ENCODE results near the gene FCN2. TPM values are rescaled to one million over a fixed set of nuclear protein-coding genes. Genes with fewer than 3 reads are reported as not detected.

Gene FCN2
- polyA plus RNA-seq, 1 donor (not counting 4 experiments of a cell fraction or from before 2014, with no cell fraction given) = not detected

GRCh38 chr9:134933076-134933659 is 52.6 kb downstream of the FCN2 start:
- dilution Hi-C loops (cut with MboI; ENCODE audit: extremely low pct_ligation_motif_present, low sequenced_read_pairs) = no loop called here
- Histone ChIP-seq H3K79me2 (ENCODE audit: control insufficient read depth, insufficient read depth, low read length) (no peaks in the 10 kb centered on the region), H3K9ac (ENCODE audit: control insufficient read depth, extremely low read depth, insufficient read depth, low read length) (no peak overlapping the region), H4K20me1 (ENCODE audit: control insufficient read depth, extremely low read depth, insufficient read depth, low read length) (no peaks in the 10 kb centered on the region), H3K27ac (ENCODE audit: control insufficient read depth, insufficient read depth, low read length) (no peak overlapping the region), H3K4me1 (ENCODE audit: control insufficient read depth, extremely low read depth, insufficient read depth, low read length) (no peaks in the 10 kb centered on the region), H3K27me3 (ENCODE audit: control insufficient read depth, extremely low read depth, insufficient read depth, low read length) (no peaks in the 10 kb centered on the region), H3K4me2 (ENCODE audit: control insufficient read depth, extremely low read depth, insufficient read depth, low read depth, low read length) (no peak overlapping the region), H3K36me3 (ENCODE audit: control insufficient read depth in 2 of 2, extremely low read depth in 1 of 2, insufficient read depth in 2 of 2, low read length in 2 of 2) (no peaks in the 10 kb centered on the region), H3K4me3 (ENCODE audit: control insufficient read depth in 2 of 3, extremely low read depth in 1 of 3, insufficient read depth in 2 of 3, low read depth in 1 of 3, low read length in 3 of 3) (no peak overlapping the region), H2AFZ (ENCODE audit: control insufficient read depth, low read length) (no peak overlapping the region), H3K9me1 (ENCODE audit: control insufficient read depth, extremely low read depth, insufficient read depth, low read length) (no peaks in the 10 kb centered on the region), H3K9me3 (ENCODE audit: control insufficient read depth, low read depth, low read length) (no peaks in the 10 kb centered on the region)
- TF ChIP-seq EZH2 (IDR thresholded peaks at IDR 0.05; ENCODE audit: low read length) (no peak), CTCF (optimal IDR thresholded peaks at IDR 0.05 in 1 of 3, IDR thresholded peaks at IDR 0.05 in 1 of 3, conservative IDR thresholded peaks at IDR 0.05 in 1 of 3; ENCODE audit: extremely low read depth in 1 of 3, insufficient read depth in 2 of 3, low read length in 3 of 3) (no peak)
- no peak for FAIRE-seq
- no peak for DNase-seq (ENCODE audit: low read depth, low spot score)

GRCh38 chr9:134935056-134935640 is 54.5 kb downstream of the FCN2 start:
- Histone ChIP-seq H3K4me2 (ENCODE audit: control insufficient read depth, extremely low read depth, insufficient read depth, low read depth, low read length) (no peak overlapping the region), H3K79me2 (ENCODE audit: control insufficient read depth, insufficient read depth, low read length) (no peaks in the 10 kb centered on the region), H3K4me3 (ENCODE audit: control insufficient read depth in 2 of 3, extremely low read depth in 1 of 3, insufficient read depth in 2 of 3, low read depth in 1 of 3, low read length in 3 of 3) (no peak overlapping the region), H3K9me3 (ENCODE audit: control insufficient read depth, low read depth, low read length) (no peaks in the 10 kb centered on the region), H3K4me1 (ENCODE audit: control insufficient read depth, extremely low read depth, insufficient read depth, low read length) (no peaks in the 10 kb centered on the region), H3K36me3 (ENCODE audit: control insufficient read depth in 2 of 2, extremely low read depth in 1 of 2, insufficient read depth in 2 of 2, low read length in 2 of 2) (no peaks in the 10 kb centered on the region), H3K9ac (ENCODE audit: control insufficient read depth, extremely low read depth, insufficient read depth, low read length) (no peak overlapping the region), H4K20me1 (ENCODE audit: control insufficient read depth, extremely low read depth, insufficient read depth, low read length) (no peaks in the 10 kb centered on the region), H3K9me1 (ENCODE audit: control insufficient read depth, extremely low read depth, insufficient read depth, low read length) (no peaks in the 10 kb centered on the region), H3K27me3 (ENCODE audit: control insufficient read depth, extremely low read depth, insufficient read depth, low read length) (no peaks in the 10 kb centered on the region), H2AFZ (ENCODE audit: control insufficient read depth, low read length) (no peak overlapping the region), H3K27ac (ENCODE audit: control insufficient read depth, insufficient read depth, low read length) (no peak overlapping the region)
- TF ChIP-seq CTCF (optimal IDR thresholded peaks at IDR 0.05 in 1 of 3, IDR thresholded peaks at IDR 0.05 in 1 of 3, conservative IDR thresholded peaks at IDR 0.05 in 1 of 3; ENCODE audit: extremely low read depth in 1 of 3, insufficient read depth in 2 of 3, low read length in 3 of 3) (no peak), EZH2 (IDR thresholded peaks at IDR 0.05; ENCODE audit: low read length) (no peak)
- DNase-seq (ENCODE audit: low read depth, low spot score) = no peak
- dilution Hi-C loops (cut with MboI; ENCODE audit: extremely low pct_ligation_motif_present, low sequenced_read_pairs) = no loop called here
- FAIRE-seq = no peak

Measured in keratinocyte (primary cell).